GF-D8 (cell line): Measurements from ENCODE around the gene ARHGDIG.

ENCODE experiments used
- DNase-seq: peaks from one replicate; lab custom pipeline; 2025; lab: John Stamatoyannopoulos, UW

Gene ARHGDIG

DNA sequence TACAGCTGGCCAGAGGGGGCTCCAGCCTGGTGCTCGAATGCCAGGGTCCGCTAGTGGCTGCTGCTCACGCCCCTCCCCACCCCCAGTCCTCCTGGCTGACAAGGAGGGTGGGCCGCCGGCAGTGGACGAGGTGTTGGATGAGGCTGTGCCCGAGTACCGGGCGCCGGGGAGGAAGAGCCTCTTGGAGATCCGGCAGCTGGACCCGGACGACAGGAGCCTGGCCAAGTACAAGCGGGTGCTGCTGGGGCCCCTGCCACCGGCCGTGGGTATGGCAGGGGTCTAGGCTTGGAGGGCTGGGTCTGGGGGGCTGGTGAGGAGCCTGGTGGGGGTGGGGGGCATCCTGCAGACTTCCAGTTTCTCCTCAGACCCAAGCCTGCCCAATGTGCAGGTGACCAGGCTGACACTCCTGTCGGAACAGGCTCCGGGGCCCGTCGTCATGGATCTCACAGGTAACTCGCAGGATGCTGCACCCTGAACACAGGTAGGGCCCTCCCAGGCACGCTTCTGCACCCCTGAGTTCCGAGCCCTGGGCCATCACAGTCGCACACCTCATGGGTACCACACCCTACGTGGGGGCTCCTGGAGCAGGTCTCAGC lies 1.4 kb downstream of the ARHGDIG start:
- DNase-seq: no peak

GRCh38 chr16:282491-282890 lies 2.1 kb downstream of the ARHGDIG start:
- no peak for DNase-seq

DNA sequence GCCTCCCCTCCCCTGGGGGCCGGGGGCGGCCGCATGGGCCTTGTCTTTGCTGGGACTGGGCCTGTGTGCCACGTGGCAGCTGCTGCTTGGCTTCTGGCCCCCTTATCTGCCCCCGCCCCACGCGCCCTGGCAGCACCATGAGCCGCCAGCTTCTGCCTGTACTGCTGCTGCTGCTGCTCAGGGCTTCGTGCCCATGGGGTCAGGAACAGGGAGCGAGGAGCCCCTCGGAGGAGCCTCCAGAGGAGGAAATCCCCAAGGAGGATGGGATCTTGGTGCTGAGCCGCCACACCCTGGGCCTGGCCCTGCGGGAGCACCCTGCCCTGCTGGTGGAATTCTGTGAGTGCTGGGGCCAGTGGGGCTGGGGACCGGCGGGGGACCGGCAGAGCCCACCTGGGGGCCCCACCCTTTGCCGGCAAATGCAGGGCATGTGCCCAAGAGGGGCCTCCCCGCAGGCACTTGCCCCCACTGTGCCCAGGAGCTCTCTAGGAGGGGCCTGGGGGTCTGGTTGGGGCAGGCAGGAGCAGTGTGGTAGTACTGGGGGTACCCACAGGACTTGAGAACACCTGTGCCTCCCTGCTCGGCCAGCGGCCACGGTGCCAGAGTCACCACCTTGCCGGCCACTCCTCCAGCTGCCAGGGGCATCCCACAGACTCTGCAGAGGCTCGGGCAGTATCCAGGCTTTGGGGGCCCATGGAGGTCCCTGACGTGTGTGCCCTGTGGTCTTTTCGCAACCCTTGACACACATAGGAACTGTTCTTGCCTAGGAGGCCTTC lies 2.8 kb downstream of the ARHGDIG start, which contains the start of gene PDIA2:
TSS of gene PDIA2 (plus strand) at position 132 of the 773 bp plus-strand sequence. CDS start at position 138, 6 bp downstream.
- DNase-seq: no peak

DNA sequence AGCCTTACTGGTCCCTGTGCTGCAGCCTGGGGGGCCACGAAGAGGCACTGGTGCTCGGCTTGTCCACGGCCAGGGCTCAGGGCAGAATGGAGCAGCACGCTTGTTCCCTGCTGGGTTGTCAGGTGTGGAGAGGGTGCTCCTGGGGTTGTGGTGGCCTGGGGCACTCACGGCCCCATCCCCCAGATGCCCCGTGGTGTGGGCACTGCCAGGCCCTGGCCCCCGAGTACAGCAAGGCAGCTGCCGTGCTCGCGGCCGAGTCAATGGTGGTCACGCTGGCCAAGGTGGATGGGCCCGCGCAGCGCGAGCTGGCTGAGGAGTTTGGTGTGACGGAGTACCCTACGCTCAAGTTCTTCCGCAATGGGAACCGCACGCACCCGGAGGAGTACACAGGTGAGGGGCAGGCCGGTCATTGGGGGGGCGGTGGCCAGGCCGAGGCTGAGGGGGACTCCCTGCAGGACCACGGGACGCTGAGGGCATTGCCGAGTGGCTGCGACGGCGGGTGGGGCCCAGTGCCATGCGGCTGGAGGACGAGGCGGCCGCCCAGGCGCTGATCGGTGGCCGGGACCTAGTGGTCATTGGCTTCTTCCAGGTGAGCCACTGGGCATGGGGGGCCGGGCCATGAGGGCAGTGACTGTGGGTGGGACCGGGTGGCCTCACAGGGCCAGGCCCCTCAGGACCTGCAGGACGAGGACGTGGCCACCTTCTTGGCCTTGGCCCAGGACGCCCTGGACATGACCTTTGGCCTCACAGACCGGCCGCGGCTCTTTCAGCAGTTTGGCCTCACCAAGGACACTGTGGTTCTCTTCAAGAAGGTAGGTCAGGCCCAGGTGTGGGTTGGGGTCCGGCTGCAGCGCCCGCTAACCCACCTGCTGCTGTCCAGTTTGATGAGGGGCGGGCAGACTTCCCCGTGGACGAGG lies 4.1 kb downstream of the ARHGDIG start:
- no peak for DNase-seq

DNA sequence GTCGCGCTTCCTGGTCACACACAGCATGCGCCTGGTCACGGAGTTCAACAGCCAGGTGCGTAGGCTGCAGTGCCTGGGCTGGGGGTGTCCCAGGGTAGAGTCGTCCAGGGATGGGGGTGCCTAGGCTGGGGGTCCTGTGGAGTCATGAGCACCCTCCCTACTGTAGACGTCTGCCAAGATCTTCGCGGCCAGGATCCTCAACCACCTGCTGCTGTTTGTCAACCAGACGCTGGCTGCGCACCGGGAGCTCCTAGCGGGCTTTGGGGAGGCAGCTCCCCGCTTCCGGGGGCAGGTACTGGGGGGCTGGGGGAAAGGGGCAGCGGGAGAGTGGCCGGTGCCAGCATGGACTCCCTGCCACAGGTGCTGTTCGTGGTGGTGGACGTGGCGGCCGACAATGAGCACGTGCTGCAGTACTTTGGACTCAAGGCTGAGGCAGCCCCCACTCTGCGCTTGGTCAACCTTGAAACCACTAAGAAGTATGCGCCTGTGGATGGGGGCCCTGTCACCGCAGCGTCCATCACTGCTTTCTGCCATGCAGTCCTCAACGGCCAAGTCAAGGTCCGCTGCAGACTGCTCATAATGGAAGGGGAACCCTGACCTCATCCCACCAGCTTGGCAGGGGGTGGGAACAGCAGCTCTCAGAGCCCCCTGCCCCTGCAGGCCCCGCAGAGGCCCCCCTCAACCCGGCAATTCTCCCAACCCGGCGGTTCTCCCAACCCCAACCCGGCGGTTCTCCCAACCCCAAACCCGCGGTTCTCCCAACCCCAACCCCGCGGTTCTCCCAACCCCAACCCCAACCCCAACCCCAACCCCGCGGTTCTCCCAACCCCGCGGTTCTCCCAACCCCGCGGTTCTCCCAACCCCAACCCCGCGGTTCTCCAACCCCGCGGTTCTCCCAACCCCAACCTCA lies 5.0 kb downstream of the ARHGDIG start:
- no peak for DNase-seq

DNA sequence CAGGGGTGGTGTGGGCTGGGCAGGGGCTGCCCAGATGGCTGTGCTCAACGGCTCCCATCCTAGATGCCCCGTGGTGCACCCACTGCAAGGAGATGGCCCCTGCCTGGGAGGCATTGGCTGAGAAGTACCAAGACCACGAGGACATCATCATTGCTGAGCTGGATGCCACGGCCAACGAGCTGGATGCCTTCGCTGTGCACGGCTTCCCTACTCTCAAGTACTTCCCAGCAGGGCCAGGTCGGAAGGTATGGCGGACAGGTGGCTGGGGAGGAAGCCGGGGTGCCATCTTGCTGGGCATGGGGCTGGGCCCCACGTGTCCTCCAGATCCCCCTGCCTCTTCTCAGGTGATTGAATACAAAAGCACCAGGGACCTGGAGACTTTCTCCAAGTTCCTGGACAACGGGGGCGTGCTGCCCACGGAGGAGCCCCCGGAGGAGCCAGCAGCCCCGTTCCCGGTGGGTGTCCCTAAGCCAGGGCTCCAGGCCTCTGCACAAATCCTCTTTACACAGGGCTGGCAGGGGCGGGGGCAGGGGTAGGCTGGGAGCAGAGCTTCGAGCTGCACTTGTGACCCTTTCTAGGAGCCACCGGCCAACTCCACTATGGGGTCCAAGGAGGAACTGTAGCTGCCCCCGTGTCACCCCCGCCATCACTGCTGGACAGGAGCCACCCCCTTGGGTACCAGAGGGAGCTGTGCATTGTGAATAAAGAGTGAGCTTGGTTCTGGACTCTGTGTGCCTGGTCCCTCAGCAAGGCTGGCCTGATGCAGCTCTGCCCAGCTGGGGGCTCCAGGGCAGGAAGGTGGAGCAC lies 6.3 kb downstream of the ARHGDIG start:
- no peak for DNase-seq

GRCh38 chr16:287298-287811 lies 7.0 kb downstream of the ARHGDIG start:
- no peak for DNase-seq

DNA sequence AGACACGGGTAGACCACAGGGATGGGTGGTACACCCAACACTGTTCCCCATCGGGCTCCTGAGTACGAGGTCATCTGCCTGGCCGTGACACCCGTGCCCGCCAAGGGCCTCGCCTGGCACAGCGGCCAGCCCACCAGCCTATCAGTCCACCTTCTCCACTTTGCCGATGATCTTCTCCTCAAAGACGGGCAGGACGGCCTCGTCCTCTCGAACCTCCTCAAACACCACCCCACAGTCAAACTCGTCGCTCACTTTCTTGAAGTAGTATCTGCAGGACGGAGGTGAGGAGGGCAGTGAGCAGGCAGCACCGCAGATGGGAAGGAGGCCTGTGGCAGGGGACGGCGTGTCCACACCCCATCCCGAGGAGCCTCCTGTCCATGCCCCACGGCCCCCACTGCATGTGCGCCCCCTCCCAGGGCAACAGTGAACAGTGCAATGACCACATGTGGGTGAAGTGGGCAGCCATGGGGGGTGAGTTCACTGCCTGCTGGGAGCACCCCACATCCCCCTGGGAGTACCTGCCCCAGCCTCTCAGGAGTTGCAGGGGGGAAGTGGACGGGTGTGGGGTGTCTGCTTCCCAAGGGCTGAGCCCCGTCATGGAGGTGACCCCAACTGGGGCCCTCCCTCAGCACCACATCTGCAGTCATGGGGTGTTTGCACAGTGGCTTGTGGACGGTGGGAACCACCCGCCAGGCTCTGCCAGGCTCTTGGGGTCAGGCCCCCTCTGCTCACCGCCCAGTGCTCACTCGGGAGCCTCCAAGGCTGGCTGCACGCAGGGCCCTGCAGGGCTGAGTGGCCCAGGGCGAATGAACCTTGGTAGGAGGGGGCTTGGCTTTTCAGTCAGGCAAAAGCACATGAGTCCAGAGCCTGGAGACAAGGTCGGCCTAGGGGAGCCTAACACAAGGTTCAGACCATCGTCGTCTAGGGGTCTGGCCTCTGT lies 7.9 kb downstream of the ARHGDIG start:
- DNase-seq: no peak

DNA sequence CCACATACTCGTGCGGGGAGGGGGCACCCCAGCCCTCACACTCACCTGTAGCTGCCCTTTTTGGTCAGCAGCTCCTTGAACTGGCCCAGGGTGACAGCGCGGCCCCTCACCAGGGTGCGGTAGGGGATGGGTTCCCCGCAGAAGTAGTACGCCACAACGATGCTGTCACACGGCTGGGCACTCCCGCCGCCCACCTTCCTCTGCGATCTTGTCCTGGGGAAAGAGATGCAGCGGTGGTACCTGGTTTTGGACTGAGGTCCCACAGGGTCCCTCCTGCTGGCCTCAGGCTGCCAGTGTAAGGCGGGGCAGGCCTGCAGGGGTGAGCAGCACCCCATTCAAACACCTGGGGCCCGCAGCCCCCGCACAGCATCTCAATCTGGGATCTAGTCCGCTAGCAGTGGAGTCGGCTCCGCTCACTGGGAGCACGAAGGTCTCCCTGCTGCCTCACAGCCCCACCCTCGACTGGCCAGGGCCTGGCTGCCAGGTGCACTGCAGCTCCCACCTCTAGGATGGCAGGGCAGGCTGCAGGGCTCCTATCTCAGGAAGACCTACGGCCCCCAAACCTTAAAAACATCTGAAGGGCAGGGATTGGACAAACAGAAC lies 9.1 kb downstream of the ARHGDIG start:
- no peak for DNase-seq

GRCh38 chr16:290015-290680 lies 9.8 kb downstream of the ARHGDIG start:
- no peak for DNase-seq

DNA sequence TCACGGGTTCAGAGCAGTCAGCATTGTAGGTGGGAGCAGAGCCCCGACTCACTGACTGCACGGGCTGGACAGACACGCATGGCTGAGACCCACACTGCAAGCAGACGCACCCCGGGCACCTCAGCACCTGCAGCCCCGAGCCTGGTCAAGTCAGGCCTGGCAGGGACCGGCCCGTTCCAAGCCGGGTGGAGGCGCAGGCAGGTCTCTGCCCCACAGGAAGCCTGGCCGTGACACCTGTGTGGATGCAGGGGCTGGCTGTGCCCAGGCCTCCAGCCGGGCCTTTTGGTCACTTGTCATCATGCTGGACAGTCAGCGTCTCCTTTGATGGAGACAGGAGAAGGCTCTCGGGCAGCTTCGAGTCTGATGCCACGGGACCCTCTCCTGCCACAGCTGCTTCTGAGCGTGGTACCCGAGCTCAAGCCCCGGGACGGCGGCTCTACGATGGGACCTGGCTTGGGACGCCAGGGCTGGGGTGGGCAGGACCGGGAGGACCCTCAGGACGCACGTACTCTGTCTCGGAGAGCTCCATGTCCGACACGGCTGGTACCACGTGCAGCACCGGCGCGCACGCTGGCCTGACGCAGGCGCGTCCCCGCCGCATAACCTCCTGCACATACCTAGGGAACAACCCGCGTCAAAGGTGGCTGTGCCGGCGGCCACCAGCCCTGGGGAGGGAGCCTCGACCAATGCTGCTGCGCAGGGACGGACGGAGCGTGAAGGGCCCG lies 10.5 kb downstream of the ARHGDIG start:
- DNase-seq: no peak

DNA sequence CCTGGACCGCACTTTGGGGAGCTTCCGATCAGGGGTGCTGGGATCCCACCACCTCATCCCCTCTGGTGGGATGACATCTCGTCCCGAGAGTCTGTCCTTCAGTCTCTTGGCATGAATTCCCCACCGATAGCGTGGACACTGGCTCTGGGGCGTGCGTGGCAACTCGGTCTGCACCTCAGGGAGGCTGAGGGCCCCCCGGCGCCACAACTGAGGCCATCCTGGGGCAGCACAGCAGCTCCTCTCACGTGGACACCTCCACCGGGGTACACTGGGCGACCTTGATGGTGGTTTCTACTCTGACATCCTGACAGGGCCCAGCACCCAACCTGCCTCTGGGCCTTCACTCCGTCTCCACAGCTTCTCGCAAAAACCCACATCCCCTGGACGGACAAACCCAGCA lies 11.1 kb downstream of the ARHGDIG start:
- no peak for DNase-seq

- no peak for DNase-seq
Measured at GRCh38 chr16:293043-293775, 12.8 kb downstream of the ARHGDIG start.

- DNase-seq: no peak
Measured at GRCh38 chr16:296276-296675, 15.9 kb downstream of the ARHGDIG start.

GRCh38 chr16:296806-297510 lies 16.6 kb downstream of the ARHGDIG start:
- DNase-seq: no peak

DNA sequence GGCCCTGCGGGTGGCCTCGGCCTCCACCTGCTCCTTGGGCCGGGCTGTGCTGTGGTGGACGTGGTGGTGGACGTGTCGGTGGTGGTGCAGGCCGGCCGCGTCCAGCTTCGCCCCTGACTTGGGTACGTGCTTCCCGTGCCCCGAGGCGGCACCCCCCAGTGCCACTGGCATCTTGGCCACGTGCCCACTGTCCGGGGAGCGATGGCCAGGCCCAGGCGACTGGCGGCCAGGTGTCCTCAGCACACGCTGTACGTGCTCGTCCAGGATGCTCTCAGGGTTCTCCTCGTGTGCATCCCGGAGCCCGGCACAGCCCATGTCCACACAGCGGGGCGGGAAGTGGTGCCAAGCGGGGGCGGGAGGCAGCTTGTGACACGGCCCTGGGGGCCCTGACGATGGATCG lies 17.4 kb downstream of the ARHGDIG start:
- DNase-seq: no peak
